Endodermal cell (in vitro differentiated cells): ENCODE measurements around the gene NEDD4L. TPM values are rescaled to one million over a fixed set of nuclear protein-coding genes. Genes with fewer than 3 reads are reported as not detected.

Source experiments
- DNase-seq: peaks from one replicate; pipeline ENCODE4 v3.0.0-alpha.2; 2017
- H3K27ac ChIP-seq: 2 replicates; pipeline ENCODE4 v1.5.1; 2013; ENCODE audit warnings: mild to moderate bottlenecking, low read depth, low read length, moderate library complexity
- H3K27me3 ChIP-seq: 2 replicates; pipeline ENCODE4 v1.6.1; 2013; ENCODE audit warnings: mild to moderate bottlenecking, low read length, moderate library complexity; ENCODE audit not compliant: insufficient read depth, control insufficient read depth, poor library complexity, severe bottlenecking
- H3K36me3 ChIP-seq: 2 replicates; pipeline ENCODE4 v1.7.0; 2013; ENCODE audit warnings: mild to moderate bottlenecking, low read length, moderate library complexity; ENCODE audit not compliant: control insufficient read depth, insufficient read depth
- H3K4me1 ChIP-seq: one replicate; pipeline ENCODE4 v1.7.0; 2013; ENCODE audit warnings: low read length; ENCODE audit not compliant: control insufficient read depth, insufficient read depth
- H3K4me3 ChIP-seq: 2 replicates; pipeline ENCODE4 v1.5.1; 2013; ENCODE audit warnings: mild to moderate bottlenecking, low read length, moderate library complexity
- H3K9ac ChIP-seq: 2 replicates; pipeline ENCODE4 v1.6.1; 2013; ENCODE audit warnings: mild to moderate bottlenecking, low read length, moderate library complexity; ENCODE audit not compliant: poor library complexity, severe bottlenecking; ENCODE audit errors: extremely low read depth
- H3K9me3 ChIP-seq: 2 replicates; pipeline ENCODE4 v1.6.1; 2013; ENCODE audit warnings: mild to moderate bottlenecking, low read length, moderate library complexity; ENCODE audit not compliant: control insufficient read depth
- H3K27ac Mint-ChIP-seq: 2 replicates; pipeline ENCODE4 v1.8.0; 2020; ENCODE audit warnings: mixed read lengths
- H3K27me3 Mint-ChIP-seq: 2 replicates; pipeline ENCODE4 v1.8.0; 2021; ENCODE audit warnings: mild to moderate bottlenecking, mixed read lengths; ENCODE audit not compliant: insufficient read depth
- H3K36me3 Mint-ChIP-seq: 2 replicates; pipeline ENCODE4 v1.8.0; 2020; ENCODE audit warnings: low read depth, mixed read lengths
- H3K4me1 Mint-ChIP-seq: 2 replicates; pipeline ENCODE4 v1.8.0; 2020; ENCODE audit warnings: mixed read lengths
- H3K4me3 Mint-ChIP-seq: 2 replicates; pipeline ENCODE4 v1.8.0; 2020; ENCODE audit warnings: mild to moderate bottlenecking, moderate library complexity, mixed read lengths
- H3K9me3 Mint-ChIP-seq: 2 replicates; pipeline ENCODE4 v1.8.0; 2020; ENCODE audit warnings: mild to moderate bottlenecking, mixed read lengths
- CTCF ChIP-seq: fragments of 200-600 bp; sonication (generic); conservative IDR thresholded peaks from 2 replicates; pipeline ENCODE4 v1.5.0; 2021; ENCODE audit warnings: antibody characterized with exemption, mild to moderate bottlenecking
- WGBS, 2 experiments: methylation state at CpG; one replicate each; pipeline versions ENCODE4 v1.1.5 to v1.1.7; 2013; ENCODE audit warnings: missing lambda C conversion rate in 2 of 2, mixed read lengths in 1 of 2; ENCODE audit not compliant: insufficient coverage in 1 of 2, insufficient read length in 1 of 2; 5-methylcytosine and 5-hydroxymethylcytosine counted together
- total RNA-seq, 2 donors: library from RNA; stranded (reverse); fragmentation: NEBNext Ultra II Directional in 1 of 2; extraction: Animal tissue kit (Norgen Biotek cat#: 25700) in 1 of 2; gene quantifications; 2 replicates in 1 of 2; 3 replicates in 1 of 2; pipeline ENCODE4 v1.2.1, GENCODE V29; 2021

Gene NEDD4L
- total RNA-seq, 2 donors from 2014 or later: 70.5 to 75.3 TPM

DNA sequence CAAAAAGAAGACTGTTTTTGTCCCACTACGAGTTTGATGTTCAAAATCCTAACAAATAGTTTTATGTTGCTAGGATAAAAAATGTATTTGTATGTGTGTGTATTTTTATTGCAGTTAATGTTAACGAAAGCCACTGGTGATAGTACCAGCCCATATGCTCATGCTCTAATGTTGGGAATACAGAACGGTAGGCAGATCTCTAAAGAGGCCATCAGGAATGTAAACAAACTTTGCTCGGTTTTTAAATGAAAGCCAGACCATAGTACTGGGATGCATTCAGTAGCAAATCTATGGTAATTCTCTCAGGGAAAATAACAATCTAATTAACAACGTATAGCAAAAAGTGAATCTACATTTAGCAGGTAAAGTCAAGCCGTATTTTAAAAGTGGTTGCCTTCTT, 208.1 kb downstream of the NEDD4L start:
- peaks cover 24% of the 10 kb centered on the region for H3K4me1 Mint-ChIP-seq
- no peaks in the 10 kb centered on the region for H3K36me3 ChIP-seq

DNA sequence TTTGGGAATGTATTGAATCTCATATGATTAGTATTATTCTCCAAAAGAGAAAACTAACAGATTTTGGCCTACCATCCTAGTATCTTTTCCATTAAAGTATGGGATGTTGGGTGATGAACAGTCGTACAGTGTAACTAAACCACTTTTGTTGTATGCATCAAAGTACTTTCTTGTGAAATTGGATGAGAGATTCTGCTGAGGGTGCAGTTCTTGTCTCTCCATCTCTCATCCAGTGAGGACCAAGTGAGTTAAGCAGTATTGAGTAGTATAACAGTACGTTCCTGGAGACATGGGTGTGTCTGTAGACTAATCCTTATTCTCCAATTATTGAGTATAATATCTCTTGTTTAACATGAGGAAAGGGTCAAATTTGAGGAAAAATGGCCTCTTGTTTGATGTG, 209.3 kb downstream of the NEDD4L start:
- TF ChIP-seq CTCF: no peak
- Histone ChIP-seq H3K4me3 (no peak overlapping the region), H3K36me3 (no peaks in the 10 kb centered on the region), H3K9me3 (no peaks in the 10 kb centered on the region), H3K27me3 (no peaks in the 10 kb centered on the region), H3K27ac (no peak overlapping the region), H3K4me1 (no peaks in the 10 kb centered on the region), H3K9ac (no peak overlapping the region)
- Mint-ChIP-seq H3K9me3 (no peaks in the 10 kb centered on the region), H3K4me3 (no peak overlapping the region), H3K36me3 (peaks cover 3% of the 10 kb centered on the region), H3K27ac (no peak overlapping the region), H3K27me3 (no peaks in the 10 kb centered on the region), H3K4me1 (peaks cover 17% of the 10 kb centered on the region)
- WGBS, 2 experiments: 93 to 100% methylated on average over 1 of the region's 2 CpGs
- DNase-seq: no peak

More for the DNA sequence above, 208.1 kb downstream of the NEDD4L start:
- no peak overlapping the region for H3K4me3 Mint-ChIP-seq
- H3K4me3 ChIP-seq: no peak overlapping the region
- no peak overlapping the region for H3K9ac ChIP-seq
- TF ChIP-seq CTCF: no peak
- no peak for DNase-seq
- no peak overlapping the region for H3K27ac ChIP-seq
- WGBS, 2 experiments: 83 to 92% methylated on average over 5 to 6 of the region's 6 CpGs
- peaks cover 3% of the 10 kb centered on the region for H3K36me3 Mint-ChIP-seq
- no peaks in the 10 kb centered on the region for H3K9me3 ChIP-seq
- no peaks in the 10 kb centered on the region for H3K27me3 ChIP-seq
- H3K27me3 Mint-ChIP-seq: no peaks in the 10 kb centered on the region
- H3K27ac Mint-ChIP-seq: no peak overlapping the region
- H3K4me1 ChIP-seq: peaks cover 1% of the 10 kb centered on the region
- no peaks in the 10 kb centered on the region for H3K9me3 Mint-ChIP-seq

- Mint-ChIP-seq H3K4me1 (peaks cover 17% of the 10 kb centered on the region), H3K27me3 (no peaks in the 10 kb centered on the region), H3K36me3 (peaks cover 3% of the 10 kb centered on the region), H3K27ac (no peak overlapping the region), H3K9me3 (no peaks in the 10 kb centered on the region), H3K4me3 (no peak overlapping the region)
- no peak for TF ChIP-seq CTCF
- WGBS, 2 experiments: no CpG with 5 or more reads among the region's 1 CpG
- Histone ChIP-seq H3K4me3 (no peak overlapping the region), H3K36me3 (no peaks in the 10 kb centered on the region), H3K27ac (no peak overlapping the region), H3K27me3 (no peaks in the 10 kb centered on the region), H3K9me3 (no peaks in the 10 kb centered on the region), H3K9ac (no peak overlapping the region), H3K4me1 (no peaks in the 10 kb centered on the region)
- DNase-seq: no peak
These were observed 209.8 kb downstream of the NEDD4L start for GRCh38 chr18:58253871-58254270.
